HepG2 (cell line): ENCODE results near the gene ARL5C. TPM values are rescaled to one million over a fixed set of nuclear protein-coding genes. Genes with fewer than 3 reads are reported as not detected.

Experiments
- ATAD3A ChIP-seq: sonication (generic); formaldehyde crosslinking; IDR thresholded peaks from 2 replicates; pipeline ENCODE4 v1.4.0; 2020; ENCODE audit warnings: missing genetic modification reagents
- ELF3 ChIP-seq: IDR thresholded peaks from 2 replicates; pipeline ENCODE4 v1.6.1; 2016; ENCODE audit warnings: missing genetic modification reagents, missing compliant biosample characterization
- EP300 ChIP-seq, 3 experiments: sonication (generic) in 1 of 3; formaldehyde crosslinking in 1 of 3; IDR thresholded peaks; 2 replicates each; pipeline versions ENCODE4 v1.5.1 to v1.6.1; 2011 to 2020; ENCODE audit warnings: low read depth in 2 of 3, low read length in 2 of 3, borderline replicate concordance in 1 of 3, improper control_type of control experiment in 1 of 3, mild to moderate bottlenecking in 1 of 3, missing genetic modification reagents in 1 of 3, moderate library complexity in 1 of 3
- FLYWCH1 ChIP-seq: sonication (generic); formaldehyde crosslinking; IDR thresholded peaks from 2 replicates; pipeline ENCODE4 v1.8.1; 2023; ENCODE audit warnings: mild to moderate bottlenecking, missing genetic modification reagents
- FOXA3 ChIP-seq: IDR thresholded peaks from 2 replicates; pipeline ENCODE4 v1.6.1; 2016; ENCODE audit warnings: missing genetic modification reagents, missing compliant biosample characterization
- KDM5B ChIP-seq: sonication (generic); formaldehyde crosslinking; IDR thresholded peaks from 2 replicates; pipeline ENCODE4 v1.4.0; 2020; ENCODE audit warnings: missing genetic modification reagents, mild to moderate bottlenecking, borderline replicate concordance
- MED13 ChIP-seq: sonication (generic); formaldehyde crosslinking; IDR thresholded peaks from 2 replicates; pipeline ENCODE4 v1.5.0; 2020; ENCODE audit warnings: missing genetic modification reagents
- MXI1 ChIP-seq: IDR thresholded peaks from 3 replicates; pipeline ENCODE4 v1.6.1; 2012; ENCODE audit warnings: low read depth, low read length, inconsistent platforms, borderline replicate concordance
- RARG ChIP-seq: sonication (generic); formaldehyde crosslinking; IDR thresholded peaks from 2 replicates; pipeline ENCODE4 v1.4.0; 2020; ENCODE audit warnings: low read depth, mild to moderate bottlenecking, missing genetic modification reagents
- RCOR2 ChIP-seq: IDR thresholded peaks from 2 replicates; pipeline ENCODE4 v1.6.1; 2016; ENCODE audit warnings: missing biosample characterization, missing genetic modification reagents
- SP4 ChIP-seq: sonication (generic); formaldehyde crosslinking; IDR thresholded peaks from 2 replicates; pipeline ENCODE4 v1.8.1; 2023; ENCODE audit warnings: mild to moderate bottlenecking, missing genetic modification reagents
- SRSF4 ChIP-seq: fragments of 200-400 bp; formaldehyde crosslinking; IDR thresholded peaks from one replicate; pipeline ENCODE4 v1.6.1; 2018; ENCODE audit warnings: mild to moderate bottlenecking, low read depth, low read length, moderate library complexity; ENCODE audit not compliant: poor library complexity, severe bottlenecking
- U2AF2 ChIP-seq: fragments of 200-400 bp; formaldehyde crosslinking; IDR thresholded peaks from 2 replicates; pipeline ENCODE4 v1.6.1; 2017; ENCODE audit warnings: low read depth, mild to moderate bottlenecking, low read length
- YEATS2 ChIP-seq: sonication (generic); formaldehyde crosslinking; IDR thresholded peaks from 2 replicates; pipeline ENCODE4 v1.4.0; 2020; ENCODE audit warnings: missing genetic modification reagents, borderline replicate concordance
- ZNF101 ChIP-seq: sonication (generic); formaldehyde crosslinking; IDR thresholded peaks from 2 replicates; pipeline ENCODE4 v1.4.0; 2020; ENCODE audit warnings: mild to moderate bottlenecking, low read depth, missing genetic modification reagents, borderline replicate concordance
- ZNF124 ChIP-seq: sonication (generic); formaldehyde crosslinking; IDR thresholded peaks from 2 replicates; pipeline ENCODE4 v1.4.0; 2020; ENCODE audit warnings: missing genetic modification reagents
- ZNF335 ChIP-seq: sonication (generic); formaldehyde crosslinking; IDR thresholded peaks from 2 replicates; pipeline ENCODE4 v1.4.0; 2020; ENCODE audit warnings: missing genetic modification reagents
- ZNF577 ChIP-seq: sonication (generic); formaldehyde crosslinking; IDR thresholded peaks from 2 replicates; pipeline ENCODE4 v1.4.0; 2020; ENCODE audit warnings: mild to moderate bottlenecking, low read depth, missing genetic modification reagents, borderline replicate concordance
- ZNF589 ChIP-seq: sonication (generic); formaldehyde crosslinking; conservative IDR thresholded peaks from 2 replicates; pipeline ENCODE4 v1.8.0; 2022; ENCODE audit warnings: mild to moderate bottlenecking, moderate library complexity, missing genetic modification reagents
- ZNF841 ChIP-seq: sonication (generic); formaldehyde crosslinking; IDR thresholded peaks from 2 replicates; pipeline ENCODE4 v1.8.1; 2023; ENCODE audit warnings: missing genetic modification reagents, borderline replicate concordance
- polyA plus RNA-seq, 8 experiments: library from polyadenylated mRNA; depleted of rRNA in 3 of 8; stranded (reverse) in 7 of 8; unstranded in 1 of 8; fragments of >200 nt; fragmentation: Illumina TruSeq in 4 of 8; extraction: Trizol in 4 of 8; gene quantifications; 2 replicates each; pipeline versions ENCODE4 v1.2.1 to v1.2.3, GENCODE V29; 2011 to 2016; ENCODE audit warnings: low read depth in 4 of 8, missing spikeins in 1 of 8, mixed read lengths in 1 of 8; ENCODE audit not compliant: insufficient read depth in 1 of 8
- total RNA-seq, 5 experiments: library from RNA; depleted of rRNA; stranded (reverse); fragments of >200 nt; fragmentation: Illumina TruSeq; extraction: Trizol; gene quantifications; 2 replicates each; pipeline ENCODE4 v1.2.3, GENCODE V29; 2016; ENCODE audit warnings: low read depth in 1 of 5
- TF ChIP-seq, protein P1 (sequence below): sonication (generic); formaldehyde crosslinking; IDR thresholded peaks from 2 replicates; pipeline ENCODE4 v1.5.1; 2020; ENCODE audit warnings: mild to moderate bottlenecking, missing genetic modification reagents, moderate library complexity
- TF ChIP-seq, protein P2 (sequence below): sonication (generic); formaldehyde crosslinking; IDR thresholded peaks from 2 replicates; pipeline ENCODE4 v1.5.0; 2020; ENCODE audit warnings: missing genetic modification reagents
- TF ChIP-seq, protein P3 (sequence below): sonication (generic); formaldehyde crosslinking; IDR thresholded peaks from 2 replicates; pipeline ENCODE4 v1.8.0; 2023; ENCODE audit warnings: mild to moderate bottlenecking, missing genetic modification reagents

The ARL5C gene
- total and polyA plus RNA-seq, 2 of the 13 experiments (the other 11 are each of a cell fraction or from before 2014, with no cell fraction given), result not detected

DNA sequence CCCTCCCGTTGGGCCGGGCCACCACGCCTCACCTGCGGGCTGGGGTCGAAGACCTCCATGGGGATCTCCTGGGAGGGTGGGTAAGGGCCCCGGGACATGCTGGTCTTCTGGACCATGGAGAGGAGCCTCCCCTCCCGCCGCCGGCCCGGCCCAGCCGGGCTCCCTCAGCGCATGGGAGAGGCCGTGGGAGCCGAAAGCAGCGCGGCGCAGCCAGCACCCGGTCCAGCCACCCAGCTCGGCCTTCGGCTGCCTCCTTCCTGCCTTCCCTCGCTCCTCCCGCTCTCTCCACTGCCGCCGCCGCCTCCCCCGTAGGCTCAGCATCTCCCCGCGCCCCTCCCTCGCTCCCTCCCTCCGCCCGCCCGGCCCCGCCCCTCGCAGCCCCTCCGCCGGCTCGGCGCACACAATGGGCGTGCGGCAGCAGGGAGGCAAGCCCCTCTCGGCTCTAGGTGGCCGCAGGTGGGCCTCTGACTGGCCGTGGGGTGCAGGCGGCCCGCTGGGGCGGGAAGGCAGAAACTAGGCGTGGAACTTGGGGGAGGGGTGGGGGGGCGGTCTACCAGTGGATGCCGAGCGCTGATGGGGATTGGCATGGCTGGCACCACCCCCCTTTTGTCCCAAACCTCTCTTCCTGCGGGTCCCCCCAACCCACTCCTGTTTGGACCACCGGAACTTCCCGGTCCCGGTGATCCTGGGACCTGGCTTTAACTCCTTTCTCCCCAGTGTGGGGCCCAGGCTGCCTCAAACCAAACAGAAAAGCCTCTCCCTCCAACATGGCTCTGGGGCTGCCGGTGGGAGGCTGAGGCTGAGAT is 31.6 kb upstream of the ARL5C start, which contains the start of gene CACNB1 (continued):
- TF ChIP-seq, protein P1, sequence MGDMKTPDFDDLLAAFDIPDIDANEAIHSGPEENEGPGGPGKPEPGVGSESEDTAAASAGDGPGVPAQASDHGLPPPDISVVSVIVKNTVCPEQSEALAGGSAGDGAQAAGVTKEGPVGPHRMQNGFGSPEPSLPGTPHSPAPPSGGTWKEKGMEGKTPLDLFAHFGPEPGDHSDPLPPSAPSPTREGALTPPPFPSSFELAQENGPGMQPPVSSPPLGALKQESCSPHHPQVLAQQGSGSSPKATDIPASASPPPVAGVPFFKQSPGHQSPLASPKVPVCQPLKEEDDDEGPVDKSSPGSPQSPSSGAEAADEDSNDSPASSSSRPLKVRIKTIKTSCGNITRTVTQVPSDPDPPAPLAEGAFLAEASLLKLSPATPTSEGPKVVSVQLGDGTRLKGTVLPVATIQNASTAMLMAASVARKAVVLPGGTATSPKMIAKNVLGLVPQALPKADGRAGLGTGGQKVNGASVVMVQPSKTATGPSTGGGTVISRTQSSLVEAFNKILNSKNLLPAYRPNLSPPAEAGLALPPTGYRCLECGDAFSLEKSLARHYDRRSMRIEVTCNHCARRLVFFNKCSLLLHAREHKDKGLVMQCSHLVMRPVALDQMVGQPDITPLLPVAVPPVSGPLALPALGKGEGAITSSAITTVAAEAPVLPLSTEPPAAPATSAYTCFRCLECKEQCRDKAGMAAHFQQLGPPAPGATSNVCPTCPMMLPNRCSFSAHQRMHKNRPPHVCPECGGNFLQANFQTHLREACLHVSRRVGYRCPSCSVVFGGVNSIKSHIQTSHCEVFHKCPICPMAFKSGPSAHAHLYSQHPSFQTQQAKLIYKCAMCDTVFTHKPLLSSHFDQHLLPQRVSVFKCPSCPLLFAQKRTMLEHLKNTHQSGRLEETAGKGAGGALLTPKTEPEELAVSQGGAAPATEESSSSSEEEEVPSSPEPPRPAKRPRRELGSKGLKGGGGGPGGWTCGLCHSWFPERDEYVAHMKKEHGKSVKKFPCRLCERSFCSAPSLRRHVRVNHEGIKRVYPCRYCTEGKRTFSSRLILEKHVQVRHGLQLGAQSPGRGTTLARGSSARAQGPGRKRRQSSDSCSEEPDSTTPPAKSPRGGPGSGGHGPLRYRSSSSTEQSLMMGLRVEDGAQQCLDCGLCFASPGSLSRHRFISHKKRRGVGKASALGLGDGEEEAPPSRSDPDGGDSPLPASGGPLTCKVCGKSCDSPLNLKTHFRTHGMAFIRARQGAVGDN (CRISPR knock-in tag), result peak; percentile 77
- no peak for TF ChIP-seq ZNF101
- TF ChIP-seq ZNF335, result no peak
- no peak for TF ChIP-seq RARG (CRISPR knock-in tag)
- TF ChIP-seq RCOR2 (CRISPR knock-in tag), result no peak
- TF ChIP-seq, protein P2, sequence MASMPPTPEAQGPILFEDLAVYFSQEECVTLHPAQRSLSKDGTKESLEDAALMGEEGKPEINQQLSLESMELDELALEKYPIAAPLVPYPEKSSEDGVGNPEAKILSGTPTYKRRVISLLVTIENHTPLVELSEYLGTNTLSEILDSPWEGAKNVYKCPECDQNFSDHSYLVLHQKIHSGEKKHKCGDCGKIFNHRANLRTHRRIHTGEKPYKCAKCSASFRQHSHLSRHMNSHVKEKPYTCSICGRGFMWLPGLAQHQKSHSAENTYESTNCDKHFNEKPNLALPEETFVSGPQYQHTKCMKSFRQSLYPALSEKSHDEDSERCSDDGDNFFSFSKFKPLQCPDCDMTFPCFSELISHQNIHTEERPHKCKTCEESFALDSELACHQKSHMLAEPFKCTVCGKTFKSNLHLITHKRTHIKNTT (CRISPR knock-in tag), result no peak
- TF ChIP-seq FOXA3 (CRISPR knock-in tag), result no peak
- no peak for TF ChIP-seq ATAD3A (CRISPR knock-in tag)
- no peak for TF ChIP-seq ZNF577 (CRISPR knock-in tag)
- TF ChIP-seq U2AF2, result no peak
- TF ChIP-seq SP4 (CRISPR knock-in tag), result peak; percentile 73
- TF ChIP-seq ZNF841 (CRISPR knock-in tag), result no peak
- no peak for TF ChIP-seq ELF3
- peak; percentile 39; the same call in 1 of the 2 replicates for TF ChIP-seq KDM5B (CRISPR knock-in tag)
- TF ChIP-seq ZNF589, result peak; percentile 57; the same call in 1 of the 2 replicates
- no peak for TF ChIP-seq FLYWCH1 (CRISPR knock-in tag)
- TF ChIP-seq, protein P3, sequence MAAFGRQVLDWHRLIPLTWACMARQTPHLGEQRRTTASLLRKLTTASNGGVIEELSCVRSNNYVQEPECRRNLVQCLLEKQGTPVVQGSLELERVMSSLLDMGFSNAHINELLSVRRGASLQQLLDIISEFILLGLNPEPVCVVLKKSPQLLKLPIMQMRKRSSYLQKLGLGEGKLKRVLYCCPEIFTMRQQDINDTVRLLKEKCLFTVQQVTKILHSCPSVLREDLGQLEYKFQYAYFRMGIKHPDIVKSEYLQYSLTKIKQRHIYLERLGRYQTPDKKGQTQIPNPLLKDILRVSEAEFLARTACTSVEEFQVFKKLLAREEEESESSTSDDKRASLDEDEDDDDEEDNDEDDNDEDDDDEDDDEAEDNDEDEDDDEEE (CRISPR knock-in tag), result 0 out of 2 replicates have a peak, but pooled peaks have one; percentile 65
- TF ChIP-seq EP300 (IDR thresholded peaks at IDR 0.05; ENCODE audit: low read depth in 2 of 2, low read length in 2 of 2), result no peak
- no peak for TF ChIP-seq EP300 (CRISPR knock-in tag; IDR thresholded peaks at IDR 0.05; ENCODE audit: borderline replicate concordance)
- no peak for TF ChIP-seq ZNF124 (CRISPR knock-in tag)
- no peak for TF ChIP-seq SRSF4
- no peak for TF ChIP-seq MED13 (CRISPR knock-in tag)
- TF ChIP-seq YEATS2 (CRISPR knock-in tag), result no peak
- peak; percentile 50; the same call in 1 of the 3 replicates for TF ChIP-seq MXI1
